Fibroblast of the aortic adventitia (primary cell): ENCODE data around the gene MAP3K21. TPM values are rescaled to one million over a fixed set of nuclear protein-coding genes. Genes with fewer than 3 reads are reported as not detected.

Experiments used
- DNase-seq: peaks from one replicate; pipeline ENCODE4 v3.0.0-alpha.2; 2010; ENCODE audit warnings: low read depth
- H3K4me3 ChIP-seq: 2 replicates; pipeline ENCODE4 v1.5.1; 2011; ENCODE audit warnings: low read depth, mild to moderate bottlenecking, control low read depth, low read length, moderate library complexity
- total RNA-seq: library from RNA; depleted of rRNA; stranded (reverse); fragments of >200 nt; gene quantifications from 2 replicates; pipeline ENCODE4 v1.2.3, GENCODE V29; 2012; ENCODE audit warnings: low replicate concordance
- TF ChIP-seq, protein P1 (sequence below): IDR thresholded peaks from 2 replicates; pipeline ENCODE4 v1.5.1; 2011; ENCODE audit warnings: mild to moderate bottlenecking, low read length, control low read depth, inconsistent platforms; ENCODE audit not compliant: insufficient read depth

Gene MAP3K21
- total RNA-seq, 1 donor: 0.18 TPM

DNA sequence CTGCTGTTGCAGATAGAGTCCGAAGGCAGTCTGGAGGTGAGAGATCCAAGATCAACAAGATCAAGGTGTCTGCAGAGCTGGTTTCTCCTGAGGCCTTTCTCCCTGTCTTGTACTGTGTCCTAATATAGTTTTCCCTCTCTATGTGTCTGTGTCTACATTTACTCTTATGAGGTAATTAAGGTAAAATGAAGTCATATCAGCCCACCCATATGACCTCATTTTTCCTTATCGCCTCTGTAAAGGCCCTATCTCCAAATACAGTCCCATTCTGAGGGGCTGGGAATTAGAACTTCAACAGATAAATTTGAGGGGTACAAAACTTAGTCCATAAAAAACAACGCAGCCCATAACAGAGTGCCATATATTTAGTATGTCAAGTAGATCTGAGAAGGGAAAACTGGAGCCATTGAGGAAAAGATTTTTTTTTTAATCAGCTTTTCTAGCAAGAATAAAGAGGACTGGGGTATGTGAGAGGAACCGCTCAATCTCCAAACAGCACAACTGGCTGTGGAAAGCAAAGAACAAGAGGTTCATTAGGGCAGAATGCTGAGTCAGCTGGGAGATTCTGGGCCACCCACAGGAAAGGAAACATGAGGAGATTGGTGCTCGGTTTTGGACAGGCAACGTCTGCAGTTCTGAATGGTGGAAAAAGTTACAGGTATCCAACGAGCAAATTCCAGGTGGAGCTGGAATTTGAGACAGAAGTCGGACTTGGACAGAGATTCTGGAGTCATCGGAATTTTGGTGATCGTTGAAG, 65.7 kb downstream of the MAP3K21 start:
- TF ChIP-seq, protein P1, sequence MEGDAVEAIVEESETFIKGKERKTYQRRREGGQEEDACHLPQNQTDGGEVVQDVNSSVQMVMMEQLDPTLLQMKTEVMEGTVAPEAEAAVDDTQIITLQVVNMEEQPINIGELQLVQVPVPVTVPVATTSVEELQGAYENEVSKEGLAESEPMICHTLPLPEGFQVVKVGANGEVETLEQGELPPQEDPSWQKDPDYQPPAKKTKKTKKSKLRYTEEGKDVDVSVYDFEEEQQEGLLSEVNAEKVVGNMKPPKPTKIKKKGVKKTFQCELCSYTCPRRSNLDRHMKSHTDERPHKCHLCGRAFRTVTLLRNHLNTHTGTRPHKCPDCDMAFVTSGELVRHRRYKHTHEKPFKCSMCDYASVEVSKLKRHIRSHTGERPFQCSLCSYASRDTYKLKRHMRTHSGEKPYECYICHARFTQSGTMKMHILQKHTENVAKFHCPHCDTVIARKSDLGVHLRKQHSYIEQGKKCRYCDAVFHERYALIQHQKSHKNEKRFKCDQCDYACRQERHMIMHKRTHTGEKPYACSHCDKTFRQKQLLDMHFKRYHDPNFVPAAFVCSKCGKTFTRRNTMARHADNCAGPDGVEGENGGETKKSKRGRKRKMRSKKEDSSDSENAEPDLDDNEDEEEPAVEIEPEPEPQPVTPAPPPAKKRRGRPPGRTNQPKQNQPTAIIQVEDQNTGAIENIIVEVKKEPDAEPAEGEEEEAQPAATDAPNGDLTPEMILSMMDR: no peak
- no peak for DNase-seq
- H3K4me3 ChIP-seq: no peak overlapping the region

DNA sequence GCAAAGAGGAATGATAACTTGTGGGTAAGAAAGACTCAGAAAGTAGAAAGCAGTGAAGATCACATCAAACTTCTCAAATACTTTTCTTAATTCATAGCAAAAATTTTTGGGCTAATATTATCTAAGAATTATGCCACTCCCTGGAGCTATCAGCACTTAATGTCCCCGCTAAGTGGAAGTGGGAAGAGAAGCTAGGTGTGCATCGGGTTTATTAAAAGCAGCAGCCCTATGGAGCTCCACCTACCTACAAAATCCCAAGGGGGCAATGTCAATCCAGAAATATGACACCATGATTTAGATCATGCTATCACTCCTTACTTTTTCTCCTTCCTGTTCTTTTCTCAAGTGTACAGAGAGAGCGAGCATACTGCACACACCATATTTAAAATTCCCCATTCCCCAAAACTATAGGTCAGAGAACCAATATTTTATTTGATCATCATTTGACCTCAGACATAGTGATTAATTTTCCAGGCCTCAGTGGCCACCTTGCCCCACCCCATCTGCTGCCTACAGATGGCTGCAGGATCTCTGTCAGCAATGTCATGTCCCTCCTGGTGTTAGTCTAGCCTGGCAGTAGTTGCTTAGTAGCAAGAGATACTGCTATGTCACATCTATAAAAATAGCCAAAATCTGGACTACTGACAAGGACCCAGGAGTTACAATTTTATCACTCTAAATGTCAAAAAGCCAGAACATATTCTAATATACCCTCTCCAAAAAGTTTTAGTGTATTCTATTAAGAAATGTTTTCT, 66.6 kb downstream of the MAP3K21 start:
- no peak for DNase-seq
- TF ChIP-seq, protein P1: no peak
- no peak overlapping the region for H3K4me3 ChIP-seq

- no peak overlapping the region for H3K4me3 ChIP-seq
- TF ChIP-seq, protein P1: peak; percentile 81
- peak; percentile 67 for DNase-seq
Measured at GRCh38 chr1:233394860-233395717, 67.6 kb downstream of the MAP3K21 start.

- no peak for DNase-seq
- H3K4me3 ChIP-seq: no peak overlapping the region
- TF ChIP-seq, protein P1: no peak
Measured at GRCh38 chr1:233395863-233396646, 68.5 kb downstream of the MAP3K21 start.

- DNase-seq: no peak
Measured at GRCh38 chr1:233406339-233406960, 78.9 kb downstream of the MAP3K21 start.

More at GRCh38 chr1:233406339-233406960, 78.9 kb downstream of the MAP3K21 start:
- no peak overlapping the region for H3K4me3 ChIP-seq
- TF ChIP-seq, protein P1: no peak
